GM21529 (cell line): ENCODE data around the gene CDKAL1.
"Not testable (repeated sequence)": the region's sequence is repeated elsewhere in the genome, so short reads cannot be mapped to it uniquely, and the experiment has no call there.

ENCODE experiments used
- ATAC-seq: cut with Tn5 transposase; IDR thresholded peaks from one replicate; pipeline ENCODE4 v1.9.1; 2021; ENCODE audit not compliant: unreplicated experiment

CDKAL1 gene

GRCh38 chr6:20732896-20733295, 198.6 kb downstream of the CDKAL1 start:
- ATAC-seq, result no peak

DNA sequence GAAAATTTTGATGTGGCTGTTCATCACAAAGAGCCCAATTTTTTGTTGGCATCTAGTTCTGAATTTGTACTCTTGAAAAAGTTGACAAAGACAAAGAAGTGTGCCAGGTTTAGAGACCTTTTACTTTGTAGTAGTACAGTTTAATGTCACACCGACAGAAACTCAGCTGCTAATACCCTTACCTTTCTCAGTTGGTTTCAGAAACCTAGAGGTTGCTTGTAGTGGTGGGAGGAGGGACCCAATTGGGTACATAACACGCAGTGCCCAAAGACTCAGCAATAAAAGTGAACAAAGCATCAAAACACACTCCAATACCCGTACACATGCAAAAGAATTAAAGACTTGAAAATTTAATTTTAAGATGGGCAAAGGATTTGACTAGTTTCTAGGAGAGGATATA, 203.7 kb downstream of the CDKAL1 start:
- no peak for ATAC-seq

GRCh38 chr6:20740088-20740487, 205.8 kb downstream of the CDKAL1 start:
- no peak for ATAC-seq

GRCh38 chr6:20740727-20741126, 206.5 kb downstream of the CDKAL1 start:
- no peak for ATAC-seq

DNA sequence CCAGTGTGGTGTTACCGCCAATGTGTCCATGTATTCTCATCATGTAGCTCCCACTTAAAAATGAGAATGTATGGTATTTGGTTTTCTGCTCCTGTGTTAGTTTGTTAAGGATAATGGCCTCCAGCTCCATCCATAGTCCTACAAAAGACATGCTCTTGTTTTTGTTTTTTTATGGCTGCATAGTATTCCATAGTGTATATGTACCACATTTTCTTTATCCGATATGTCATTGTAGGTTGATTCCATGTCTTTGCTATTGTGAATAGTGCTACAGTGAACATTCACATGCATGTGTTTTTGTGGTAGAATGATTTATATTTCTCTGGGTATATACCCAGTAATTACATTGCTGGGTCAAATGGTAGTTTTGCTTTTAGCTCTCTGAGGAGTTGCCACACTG, 207.2 kb downstream of the CDKAL1 start:
- no peak for ATAC-seq

- ATAC-seq, result no peak
These were observed 210.8 kb downstream of the CDKAL1 start for GRCh38 chr6:20744911-20745557.

DNA sequence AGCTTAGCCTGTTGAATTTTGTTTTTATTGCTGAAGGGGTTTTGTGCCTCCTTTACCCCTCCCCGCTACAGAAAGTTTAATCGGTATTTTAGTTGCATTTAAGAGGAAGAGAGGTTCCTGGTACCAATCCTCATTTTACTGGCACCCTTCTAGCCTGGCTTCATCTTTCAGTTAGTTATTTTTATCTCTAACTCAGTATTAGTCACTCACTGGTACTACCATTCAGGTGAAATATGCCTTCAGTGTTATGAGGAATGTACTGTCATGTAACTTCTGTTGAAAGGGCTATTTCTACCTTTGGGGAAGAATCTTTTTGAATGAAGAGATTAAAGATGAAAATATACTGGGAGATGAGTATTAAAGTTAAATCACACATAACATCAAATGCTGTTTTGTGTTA, 211.8 kb downstream of the CDKAL1 start:
- no peak for ATAC-seq

DNA sequence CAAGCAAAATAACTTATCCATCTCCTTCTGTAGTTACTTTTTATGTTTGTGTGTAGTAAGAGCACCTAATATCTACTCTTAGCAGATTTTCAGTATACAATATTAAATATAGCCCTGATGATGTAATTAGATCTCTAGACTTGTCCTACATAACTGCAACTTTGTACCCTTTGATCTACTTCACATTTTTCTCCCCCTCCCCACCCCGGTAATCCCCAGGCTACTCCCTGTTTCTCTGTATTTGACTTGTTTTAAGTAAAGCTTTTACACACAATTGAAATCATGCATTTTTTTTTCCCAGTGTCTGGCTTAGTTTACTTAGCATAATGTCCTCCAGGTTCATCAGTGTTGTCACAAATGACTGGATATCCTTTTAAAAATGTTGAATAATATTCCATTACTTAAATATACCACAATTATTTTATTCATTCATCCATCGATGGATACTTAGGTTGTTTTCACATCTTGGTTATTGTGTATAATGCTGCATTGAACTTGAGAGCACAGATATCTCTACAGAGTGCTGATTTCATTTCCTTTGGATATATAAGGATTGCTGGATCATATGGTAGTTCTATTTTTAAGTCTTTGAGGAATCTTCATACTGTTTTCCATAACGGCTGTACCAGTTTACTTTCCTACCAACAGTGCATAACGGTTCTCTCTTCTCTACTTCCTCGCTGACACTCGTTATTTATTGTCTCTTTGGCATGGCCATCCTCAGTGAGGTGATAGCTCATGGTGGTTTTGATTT, 212.7 kb downstream of the CDKAL1 start:
- ATAC-seq, result no peak

DNA sequence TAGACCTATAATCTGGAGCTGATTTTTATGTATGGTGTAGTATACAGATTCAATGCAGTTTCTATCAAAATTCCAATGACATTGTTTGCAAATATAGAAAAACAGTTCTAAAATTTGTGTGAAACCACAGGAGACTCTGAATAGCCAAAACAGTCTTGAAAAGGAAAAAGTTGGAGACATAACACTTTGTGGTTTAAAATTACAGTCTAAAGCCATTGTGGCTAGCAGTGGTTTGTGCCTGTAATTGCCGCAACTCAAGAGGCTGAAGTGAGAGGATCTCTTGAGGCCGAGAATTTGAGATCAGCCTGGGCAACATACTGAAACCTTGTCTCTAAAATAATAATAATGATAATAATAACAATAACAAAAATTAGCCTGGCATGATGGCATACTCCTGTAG, 213.7 kb downstream of the CDKAL1 start:
- ATAC-seq, result no peak

- ATAC-seq, result no peak
These were observed 217.2 kb downstream of the CDKAL1 start for GRCh38 chr6:20751293-20751935.

DNA sequence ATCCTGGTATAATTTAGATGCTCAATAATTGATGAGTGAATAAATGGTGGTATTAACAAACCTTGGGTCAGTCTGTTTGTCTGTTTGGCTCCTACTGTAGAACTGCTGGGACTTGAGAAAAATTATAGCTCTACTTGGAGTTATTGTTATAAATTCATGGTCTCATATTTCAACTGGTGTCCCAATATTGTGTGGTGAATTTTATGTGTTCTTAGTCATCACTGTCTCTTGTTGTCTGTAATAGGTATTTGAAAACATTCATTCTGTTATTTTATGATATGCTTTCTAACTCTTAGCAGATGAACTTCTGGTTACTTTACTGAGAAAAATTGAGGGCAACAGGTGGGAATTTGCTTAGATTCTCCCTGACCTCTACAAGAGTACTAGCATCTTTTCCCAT, 221.4 kb downstream of the CDKAL1 start:
- no peak for ATAC-seq

- ATAC-seq, result not testable (repeated sequence)
These were observed 222.4 kb downstream of the CDKAL1 start for GRCh38 chr6:20756584-20757147.

- ATAC-seq, result no peak
These were observed 223.5 kb downstream of the CDKAL1 start for GRCh38 chr6:20757761-20758160.

DNA sequence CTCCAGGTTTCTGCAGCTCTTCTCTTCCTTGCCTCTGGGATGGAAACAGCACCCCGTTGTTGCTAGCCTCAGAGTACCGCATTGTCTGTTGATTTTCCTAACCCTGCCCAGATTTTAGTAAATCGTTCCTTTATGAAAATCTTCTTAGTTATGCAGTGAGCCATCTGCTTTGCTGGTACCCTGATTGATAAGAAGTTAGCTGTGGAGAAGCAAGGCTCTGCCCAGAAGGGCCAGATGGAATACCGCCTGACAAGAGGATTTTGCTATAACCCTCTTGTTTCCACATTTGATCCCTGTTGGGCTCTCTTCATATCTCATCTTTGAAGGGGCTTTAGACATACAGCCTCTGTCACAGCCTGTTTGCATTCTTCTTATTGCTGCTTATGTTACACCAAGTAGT, 229.0 kb downstream of the CDKAL1 start:
- no peak for ATAC-seq

- ATAC-seq, result no peak
These were observed 235.4 kb downstream of the CDKAL1 start for GRCh38 chr6:20769631-20770030.

- no peak for ATAC-seq
These were observed 236.5 kb downstream of the CDKAL1 start for GRCh38 chr6:20770773-20771172.

DNA sequence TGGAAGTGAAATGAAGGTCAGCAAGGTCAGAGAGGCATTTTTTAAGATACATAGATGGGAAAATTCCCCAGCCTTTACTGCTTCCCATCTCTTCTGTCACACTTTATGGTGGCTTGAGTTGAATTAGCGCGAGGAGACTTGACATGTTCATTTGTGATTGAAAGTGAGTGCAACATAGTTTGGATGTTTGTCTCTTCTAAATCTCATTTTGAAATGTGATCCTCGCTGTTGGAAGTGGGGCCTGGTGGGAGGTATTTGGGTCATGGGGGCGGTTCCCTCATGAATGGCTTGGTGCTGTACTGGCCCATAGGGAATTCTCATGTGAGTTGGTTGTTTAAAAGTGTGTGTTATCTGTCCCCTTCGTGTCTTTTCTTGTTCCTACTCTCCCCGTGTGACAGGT, 237.2 kb downstream of the CDKAL1 start:
- no peak for ATAC-seq

DNA sequence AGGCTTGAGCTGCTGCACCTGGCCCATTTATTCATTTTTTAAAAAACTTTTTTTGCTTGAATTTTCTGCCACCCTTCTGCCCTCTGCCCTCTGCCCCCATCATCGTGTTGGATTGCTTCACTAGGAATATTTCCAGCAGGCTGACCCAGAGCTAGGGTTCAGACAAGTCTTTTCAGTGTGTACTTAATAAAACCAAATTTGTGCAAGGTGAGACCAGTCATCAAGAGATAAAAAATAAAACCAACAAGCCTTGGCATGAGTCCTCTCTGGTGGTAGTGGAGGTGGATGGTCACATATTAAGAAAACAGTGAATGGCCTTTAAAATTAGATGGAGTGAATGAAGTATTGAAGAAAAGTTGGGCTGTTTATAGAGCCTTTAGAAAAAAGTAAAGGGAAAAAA, 239.6 kb downstream of the CDKAL1 start:
- ATAC-seq, result no peak

- ATAC-seq, result no peak
These were observed 241.7 kb downstream of the CDKAL1 start for GRCh38 chr6:20775981-20776380.

- no peak for ATAC-seq
These were observed 243.5 kb downstream of the CDKAL1 start for GRCh38 chr6:20777801-20778200.

- ATAC-seq, result no peak
These were observed 244.2 kb downstream of the CDKAL1 start for GRCh38 chr6:20778459-20778858.

DNA sequence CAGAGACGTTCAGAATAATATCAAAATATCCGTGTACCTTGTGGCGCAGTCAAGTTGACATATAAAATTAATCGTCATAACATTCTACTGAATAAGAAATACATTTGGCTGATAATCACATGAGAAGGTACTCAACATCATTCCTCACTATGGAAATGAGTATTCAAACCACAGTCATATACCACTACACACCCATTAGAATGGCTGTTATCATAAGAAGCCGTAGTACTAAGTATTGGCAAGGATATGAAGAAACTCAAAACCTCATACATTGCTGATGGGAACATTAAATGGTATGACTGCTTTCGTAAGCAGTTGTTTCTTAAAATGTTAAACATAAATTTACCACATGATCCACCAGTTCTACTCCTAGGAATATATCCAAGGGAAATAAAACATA, 244.7 kb downstream of the CDKAL1 start:
- no peak for ATAC-seq
